OCI-LY7 (cell line): ENCODE measurements around the gene ALDOA.

ENCODE experiments used
- CTCF ChIP-seq: fragments of 200-600 bp; sonication (generic); conservative IDR thresholded peaks from 2 replicates; pipeline ENCODE4 v1.5.1; 2014; ENCODE audit warnings: mild to moderate bottlenecking, antibody characterized with exemption, low read length, moderate library complexity, mixed read lengths
- EZH2phosphoT487 ChIP-seq: fragments of 200-600 bp; sonication (generic); IDR thresholded peaks from 2 replicates; pipeline ENCODE4 v1.6.1; 2018; ENCODE audit warnings: low read depth, borderline replicate concordance, mild to moderate bottlenecking, mixed run types, antibody characterized with exemption, low read length, moderate library complexity, mixed read lengths

- TF ChIP-seq EZH2phosphoT487 = no peak
- TF ChIP-seq CTCF = no peak
These were observed 12.7 kb upstream of the ALDOA start for GRCh38 chr16:30052671-30053372.
